KBM-7 (cell line): Measurements from ENCODE around the gene THAP12.

Experiments
- DNase-seq: peaks from one replicate; pipeline ENCODE4 v3.0.0-alpha.2; 2015
- in situ Hi-C: fragments of 300-500 bp; cut with MboI; formaldehyde crosslinking; loops from 2 replicates; pipeline ENCODE4 v1.14.3; 2020; ENCODE audit warnings: low sequenced_read_pairs, low pct_unique_long_range_greater_than_20kb, mixed read lengths

The THAP12 gene

GRCh38 chr11:76315182-76315853, 65.6 kb downstream of the THAP12 start:
- DNase-seq = no peak
- in situ Hi-C loops = loop anchor here (25.0 kb wide), 1 partner anchor 428 kb away; no protein-coding TSS in a partner anchor

GRCh38 chr11:76314741-76315090, 66.2 kb downstream of the THAP12 start:
- in situ Hi-C loops = loop anchor here (25.0 kb wide), 1 partner anchor 427 kb away; no protein-coding TSS in a partner anchor
- no peak for DNase-seq

- DNase-seq = no peak
- in situ Hi-C loops = loop anchor here (25.0 kb wide), 1 partner anchor 427 kb away; no protein-coding TSS in a partner anchor
Measured at GRCh38 chr11:76313913-76314740, 66.8 kb downstream of the THAP12 start.

GRCh38 chr11:76313271-76313670, 67.7 kb downstream of the THAP12 start:
- no peak for DNase-seq
- in situ Hi-C loops = loop anchor here (25.0 kb wide), 1 partner anchor 426 kb away; no protein-coding TSS in a partner anchor

- in situ Hi-C loops = loop anchor here (25.0 kb wide), 1 partner anchor 424 kb away; no protein-coding TSS in a partner anchor
- no peak for DNase-seq
Measured at GRCh38 chr11:76310832-76311595, 69.9 kb downstream of the THAP12 start.

GRCh38 chr11:76307978-76308747, 72.8 kb downstream of the THAP12 start:
- DNase-seq = no peak
- in situ Hi-C loops = loop anchor here (25.0 kb wide), 1 partner anchor 421 kb away; no protein-coding TSS in a partner anchor

GRCh38 chr11:76307396-76307795, 73.5 kb downstream of the THAP12 start:
- in situ Hi-C loops = loop anchor here (25.0 kb wide), 1 partner anchor 420 kb away; no protein-coding TSS in a partner anchor
- DNase-seq = no peak

- DNase-seq = no peak
- in situ Hi-C loops = loop anchor here (25.0 kb wide), 1 partner anchor 416 kb away; no protein-coding TSS in a partner anchor
Measured at GRCh38 chr11:76303399-76303798, 77.5 kb downstream of the THAP12 start.

GRCh38 chr11:76302996-76303395, 77.9 kb downstream of the THAP12 start:
- in situ Hi-C loops = loop anchor here (25.0 kb wide), 1 partner anchor 416 kb away; no protein-coding TSS in a partner anchor

More at GRCh38 chr11:76302996-76303395, 77.9 kb downstream of the THAP12 start:
- no peak for DNase-seq
